Measurements from ENCODE around the gene USP38. TPM values are rescaled to one million over a fixed set of nuclear protein-coding genes. Genes with fewer than 3 reads are reported as not detected.
A peak's percentile ranks its signal among the peaks of the same experiment; 100 is the strongest.
"Not testable (repeated sequence)": the region's sequence is repeated elsewhere in the genome, so short reads cannot be mapped to it uniquely, and the experiment has no call there.

The USP38 gene
- total and polyA plus RNA-seq, 2 donors: 11.0 to 18.4 TPM

GRCh38 chr4:143230683-143231082 lies 46.0 kb downstream of the USP38 start:
- H3K27ac ChIP-seq (ENCODE audit: low read depth in 1 of 2, low read length in 1 of 2): no peak overlapping the region
- no peaks in the 10 kb centered on the region for H3K4me1 ChIP-seq (ENCODE audit: control insufficient read depth in 2 of 2, insufficient read depth in 2 of 2, low read length in 2 of 2)
- 92% methylated on average over 3 of the region's 3 CpGs for WGBS

DNA sequence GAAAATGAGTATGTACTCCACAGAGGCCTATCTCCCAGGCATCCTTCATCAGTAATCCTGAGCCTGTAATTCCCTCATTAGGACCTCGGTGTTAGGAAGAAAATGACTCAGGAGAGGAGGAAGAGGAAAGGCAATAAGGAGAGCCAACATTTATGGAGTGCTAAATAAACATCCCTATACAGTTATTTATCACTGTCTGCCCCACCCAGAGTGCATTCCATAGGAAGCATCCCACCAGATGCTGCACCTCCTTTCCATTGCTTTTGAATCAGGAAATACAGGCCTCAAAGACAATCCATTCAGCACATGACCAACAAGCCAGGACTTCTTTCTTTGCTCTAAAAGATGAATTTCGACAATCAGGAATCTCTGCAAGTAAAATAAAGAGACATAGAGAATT lies 47.6 kb downstream of the USP38 start:
- no peaks in the 10 kb centered on the region for H3K36me3 ChIP-seq (ENCODE audit: control insufficient read depth in 2 of 2, insufficient read depth in 2 of 2, low read length in 1 of 2)
- WGBS: 96% methylated on average over 2 of the region's 2 CpGs
- H3K4me1 ChIP-seq (ENCODE audit: control insufficient read depth in 2 of 2, insufficient read depth in 2 of 2, low read length in 2 of 2): no peaks in the 10 kb centered on the region
- no peaks in the 10 kb centered on the region for H3K27me3 ChIP-seq (ENCODE audit: control insufficient read depth in 2 of 2, insufficient read depth in 1 of 2, low read length in 1 of 2)
- no peak for DNase-seq (ENCODE audit: low read depth in 6 of 9, low spot score in 9 of 9)
- H3K27ac ChIP-seq (ENCODE audit: low read depth in 1 of 2, low read length in 1 of 2): no peak overlapping the region
- no peaks in the 10 kb centered on the region for H3K9me3 ChIP-seq (ENCODE audit: control insufficient read depth in 2 of 2, insufficient read depth in 1 of 2, low read length in 1 of 2)
- no peak overlapping the region for H3K4me3 ChIP-seq (ENCODE audit: low read length in 2 of 2)

More at GRCh38 chr4:143230683-143231082, 46.0 kb downstream of the USP38 start:
- DNase-seq (ENCODE audit: low read depth in 6 of 9, low spot score in 9 of 9): no peak
- no peaks in the 10 kb centered on the region for H3K27me3 ChIP-seq (ENCODE audit: control insufficient read depth in 2 of 2, insufficient read depth in 1 of 2, low read length in 1 of 2)
- H3K36me3 ChIP-seq (ENCODE audit: control insufficient read depth in 2 of 2, insufficient read depth in 2 of 2, low read length in 1 of 2): no peaks in the 10 kb centered on the region
- no peak overlapping the region for H3K4me3 ChIP-seq (ENCODE audit: low read length in 2 of 2)
- H3K9me3 ChIP-seq (ENCODE audit: control insufficient read depth in 2 of 2, insufficient read depth in 1 of 2, low read length in 1 of 2): no peaks in the 10 kb centered on the region

DNA sequence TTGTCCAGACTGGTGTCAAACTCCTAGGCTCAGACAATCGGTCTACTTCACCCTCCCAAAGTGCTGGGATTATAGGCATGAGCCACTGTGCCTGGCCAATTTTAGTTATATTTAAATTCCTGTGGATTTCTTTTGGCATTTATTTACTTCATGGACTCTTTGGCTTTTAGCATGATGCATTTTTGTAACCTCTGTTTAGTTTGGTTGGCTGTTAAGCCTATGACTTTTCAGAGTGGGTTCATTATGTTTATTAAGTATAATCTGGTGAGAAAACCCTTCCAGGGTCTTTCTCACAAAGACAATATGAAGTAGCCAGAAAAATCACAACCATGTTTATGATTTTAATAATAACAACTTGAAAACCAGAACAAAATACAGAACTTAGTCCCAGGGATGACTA lies 49.4 kb downstream of the USP38 start:
- H3K36me3 ChIP-seq (ENCODE audit: control insufficient read depth in 2 of 2, insufficient read depth in 2 of 2, low read length in 1 of 2): no peaks in the 10 kb centered on the region
- WGBS: 98% methylated on average over 1 of the region's 1 CpG
- H3K27me3 ChIP-seq (ENCODE audit: control insufficient read depth in 2 of 2, insufficient read depth in 1 of 2, low read length in 1 of 2): no peaks in the 10 kb centered on the region
- H3K4me3 ChIP-seq (ENCODE audit: low read length in 2 of 2): no peak overlapping the region
- H3K9me3 ChIP-seq (ENCODE audit: control insufficient read depth in 2 of 2, insufficient read depth in 1 of 2, low read length in 1 of 2): no peaks in the 10 kb centered on the region
- H3K4me1 ChIP-seq (ENCODE audit: control insufficient read depth in 2 of 2, insufficient read depth in 2 of 2, low read length in 2 of 2): no peaks in the 10 kb centered on the region
- H3K27ac ChIP-seq (ENCODE audit: low read depth in 1 of 2, low read length in 1 of 2): no peak overlapping the region
- no peak for DNase-seq (ENCODE audit: low read depth in 6 of 9, low spot score in 9 of 9)

GRCh38 chr4:143237195-143237594 lies 52.5 kb downstream of the USP38 start:
- H3K36me3 ChIP-seq (ENCODE audit: control insufficient read depth in 2 of 2, insufficient read depth in 2 of 2, low read length in 1 of 2); H3K27me3 ChIP-seq (ENCODE audit: control insufficient read depth in 2 of 2, insufficient read depth in 1 of 2, low read length in 1 of 2); H3K4me3 ChIP-seq (ENCODE audit: low read length in 2 of 2); DNase-seq (ENCODE audit: low read depth in 6 of 9, low spot score in 9 of 9); H3K27ac ChIP-seq (ENCODE audit: low read depth in 1 of 2, low read length in 1 of 2); H3K4me1 ChIP-seq (ENCODE audit: control insufficient read depth in 2 of 2, insufficient read depth in 2 of 2, low read length in 2 of 2); H3K9me3 ChIP-seq (ENCODE audit: control insufficient read depth in 2 of 2, insufficient read depth in 1 of 2, low read length in 1 of 2): not testable (repeated sequence)
- 99% methylated on average over 11 of the region's 11 CpGs for WGBS

GRCh38 chr4:143240939-143241679 lies 56.4 kb downstream of the USP38 start:
- DNase-seq (ENCODE audit: low read depth in 6 of 9, low spot score in 9 of 9): peak in 2 of 9 donors; percentile 8 to 38
- H3K9me3 ChIP-seq (ENCODE audit: control insufficient read depth in 2 of 2, insufficient read depth in 1 of 2, low read length in 1 of 2): peaks cover 0 to 5% of the 10 kb centered on the region in 2 donors
- H3K27ac ChIP-seq (ENCODE audit: low read depth in 1 of 2, low read length in 1 of 2): no peak overlapping the region
- H3K36me3 ChIP-seq (ENCODE audit: control insufficient read depth in 2 of 2, insufficient read depth in 2 of 2, low read length in 1 of 2): no peaks in the 10 kb centered on the region
- no peaks in the 10 kb centered on the region for H3K27me3 ChIP-seq (ENCODE audit: control insufficient read depth in 2 of 2, insufficient read depth in 1 of 2, low read length in 1 of 2)
- no peak overlapping the region for H3K4me3 ChIP-seq (ENCODE audit: low read length in 2 of 2)
- peaks cover 0 to 3% of the 10 kb centered on the region in 2 donors for H3K4me1 ChIP-seq (ENCODE audit: control insufficient read depth in 2 of 2, insufficient read depth in 2 of 2, low read length in 2 of 2)
- WGBS: 43% methylated on average over 1 of the region's 1 CpG

- Histone ChIP-seq H3K27me3 (ENCODE audit: control insufficient read depth in 2 of 2, insufficient read depth in 1 of 2, low read length in 1 of 2) (no peaks in the 10 kb centered on the region), H3K27ac (ENCODE audit: low read depth in 1 of 2, low read length in 1 of 2) (no peak overlapping the region), H3K4me1 (ENCODE audit: control insufficient read depth in 2 of 2, insufficient read depth in 2 of 2, low read length in 2 of 2) (peaks cover 0 to 3% of the 10 kb centered on the region in 2 donors), H3K4me3 (ENCODE audit: low read length in 2 of 2) (no peak overlapping the region), H3K9me3 (ENCODE audit: control insufficient read depth in 2 of 2, insufficient read depth in 1 of 2, low read length in 1 of 2) (peaks cover 0 to 5% of the 10 kb centered on the region in 2 donors), H3K36me3 (ENCODE audit: control insufficient read depth in 2 of 2, insufficient read depth in 2 of 2, low read length in 1 of 2) (no peaks in the 10 kb centered on the region)
- WGBS: 98% methylated on average over 1 of the region's 1 CpG
- DNase-seq (ENCODE audit: low read depth in 6 of 9, low spot score in 9 of 9): peak in 1 of 9 donors; percentile 24
These were observed 57.2 kb downstream of the USP38 start for GRCh38 chr4:143241892-143242291.

DNA sequence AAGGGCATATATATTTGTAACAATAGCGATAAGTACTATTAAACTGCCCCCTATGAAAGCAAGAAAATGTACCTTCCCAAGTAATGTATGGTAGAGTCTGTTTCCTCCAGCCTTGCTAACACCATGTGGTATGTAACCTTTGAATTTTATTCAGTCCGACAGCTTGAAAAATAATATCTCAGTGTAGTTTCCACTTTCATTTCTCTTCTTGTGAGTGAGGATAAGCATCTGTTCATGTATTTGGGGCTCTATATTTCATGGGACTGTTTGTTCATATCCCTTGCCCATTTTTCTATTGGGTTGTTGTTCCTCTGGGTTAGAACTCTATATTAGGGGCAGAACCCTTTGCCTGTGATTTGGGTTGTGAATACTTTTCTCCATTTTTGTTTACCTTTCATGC lies 58.3 kb downstream of the USP38 start:
- peaks cover 0 to 5% of the 10 kb centered on the region in 2 donors for H3K9me3 ChIP-seq (ENCODE audit: control insufficient read depth in 2 of 2, insufficient read depth in 1 of 2, low read length in 1 of 2)
- 97% methylated on average over 2 of the region's 2 CpGs for WGBS

GRCh38 chr4:143246977-143247376 lies 62.3 kb downstream of the USP38 start:
- Histone ChIP-seq H3K36me3 (ENCODE audit: control insufficient read depth in 2 of 2, insufficient read depth in 2 of 2, low read length in 1 of 2) (no peaks in the 10 kb centered on the region), H3K4me3 (ENCODE audit: low read length in 2 of 2) (no peak overlapping the region), H3K27ac (ENCODE audit: low read depth in 1 of 2, low read length in 1 of 2) (no peak overlapping the region), H3K4me1 (ENCODE audit: control insufficient read depth in 2 of 2, insufficient read depth in 2 of 2, low read length in 2 of 2) (no peaks in the 10 kb centered on the region), H3K9me3 (ENCODE audit: control insufficient read depth in 2 of 2, insufficient read depth in 1 of 2, low read length in 1 of 2) (peaks cover 0 to 2% of the 10 kb centered on the region in 2 donors), H3K27me3 (ENCODE audit: control insufficient read depth in 2 of 2, insufficient read depth in 1 of 2, low read length in 1 of 2) (no peaks in the 10 kb centered on the region)
- no peak for DNase-seq (ENCODE audit: low read depth in 6 of 9, low spot score in 9 of 9)
- 95% methylated on average over 4 of the region's 4 CpGs for WGBS

More for the DNA sequence above, 58.3 kb downstream of the USP38 start:
- peaks cover 0 to 3% of the 10 kb centered on the region in 2 donors for H3K4me1 ChIP-seq (ENCODE audit: control insufficient read depth in 2 of 2, insufficient read depth in 2 of 2, low read length in 2 of 2)
- no peaks in the 10 kb centered on the region for H3K36me3 ChIP-seq (ENCODE audit: control insufficient read depth in 2 of 2, insufficient read depth in 2 of 2, low read length in 1 of 2)
- no peaks in the 10 kb centered on the region for H3K27me3 ChIP-seq (ENCODE audit: control insufficient read depth in 2 of 2, insufficient read depth in 1 of 2, low read length in 1 of 2)
- H3K27ac ChIP-seq (ENCODE audit: low read depth in 1 of 2, low read length in 1 of 2): no peak overlapping the region
- no peak for DNase-seq (ENCODE audit: low read depth in 6 of 9, low spot score in 9 of 9)
- H3K4me3 ChIP-seq (ENCODE audit: low read length in 2 of 2): no peak overlapping the region

DNA sequence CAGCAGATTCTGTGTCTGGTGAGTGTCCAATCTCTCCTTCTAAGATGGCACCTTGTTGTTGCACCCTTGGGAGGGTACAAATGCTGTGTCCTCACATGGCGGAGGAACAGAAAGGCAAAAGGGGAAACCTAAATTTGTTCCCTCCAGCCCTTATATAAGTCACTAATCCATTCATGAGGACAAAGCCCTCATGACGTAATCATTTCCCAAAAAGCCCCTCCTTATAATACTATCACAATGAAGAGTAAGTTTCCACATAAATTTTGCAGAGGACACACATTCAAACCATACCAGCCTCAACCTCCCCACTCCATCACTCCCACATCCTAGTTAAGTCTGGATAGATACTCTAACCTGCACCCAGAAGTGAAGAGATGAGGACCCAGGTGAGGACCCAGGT lies 63.1 kb downstream of the USP38 start:
- Histone ChIP-seq H3K4me3 (ENCODE audit: low read length in 2 of 2) (no peak overlapping the region), H3K4me1 (ENCODE audit: control insufficient read depth in 2 of 2, insufficient read depth in 2 of 2, low read length in 2 of 2) (no peaks in the 10 kb centered on the region), H3K27me3 (ENCODE audit: control insufficient read depth in 2 of 2, insufficient read depth in 1 of 2, low read length in 1 of 2) (no peaks in the 10 kb centered on the region), H3K36me3 (ENCODE audit: control insufficient read depth in 2 of 2, insufficient read depth in 2 of 2, low read length in 1 of 2) (no peaks in the 10 kb centered on the region), H3K27ac (ENCODE audit: low read depth in 1 of 2, low read length in 1 of 2) (no peak overlapping the region), H3K9me3 (ENCODE audit: control insufficient read depth in 2 of 2, insufficient read depth in 1 of 2, low read length in 1 of 2) (no peaks in the 10 kb centered on the region)
- DNase-seq (ENCODE audit: low read depth in 6 of 9, low spot score in 9 of 9): no peak
- WGBS: 98% methylated on average over 2 of the region's 2 CpGs
